Spinal cord (tissue), 10 donors: Measurements from ENCODE around the gene ANKS1A. TPM values are rescaled to one million over a fixed set of nuclear protein-coding genes. Genes with fewer than 3 reads are reported as not detected.

Source experiments
- DNase-seq, 6 donors: peaks; one replicate each; pipeline versions ENCODE4 v3.0.0 to v3.0.0-alpha.2; 2013 to 2015; ENCODE audit warnings: low spot score in 6 of 6, low read depth in 4 of 6
- H3K27ac ChIP-seq: one replicate; pipeline ENCODE4 v1.5.1; 2013; ENCODE audit warnings: low read depth, low read length, control low read depth
- H3K27me3 ChIP-seq: one replicate; pipeline ENCODE4 v1.6.1; 2013; ENCODE audit warnings: low read length; ENCODE audit not compliant: control insufficient read depth, insufficient read depth
- H3K36me3 ChIP-seq: one replicate; pipeline ENCODE4 v1.6.1; 2013; ENCODE audit warnings: low read length; ENCODE audit not compliant: control insufficient read depth, insufficient read depth
- H3K4me1 ChIP-seq: one replicate; pipeline ENCODE4 v1.6.1; 2013; ENCODE audit warnings: low read length; ENCODE audit not compliant: control insufficient read depth, insufficient read depth
- H3K4me3 ChIP-seq: one replicate; pipeline ENCODE4 v1.5.1; 2013; ENCODE audit warnings: low read depth, low read length, control low read depth
- H3K9me3 ChIP-seq: one replicate; pipeline ENCODE4 v1.6.1; 2013; ENCODE audit warnings: low read length; ENCODE audit not compliant: control insufficient read depth, insufficient read depth
- WGBS: methylation state at CpG from one replicate; pipeline ENCODE4 v1.1.5; 2013; ENCODE audit warnings: missing lambda C conversion rate; ENCODE audit not compliant: insufficient coverage; 5-methylcytosine and 5-hydroxymethylcytosine counted together
- polyA plus RNA-seq, 2 donors: library from polyadenylated mRNA; unstranded; fragments of 120-200 nt; gene quantifications; one replicate each; pipeline ENCODE4 v1.2.1, GENCODE V29; 2013; ENCODE audit not compliant: insufficient read length in 2 of 2
- total RNA-seq, 2 donors: library from RNA; depleted of rRNA in 1 of 2; stranded (reverse); fragments of 120-200 nt in 1 of 2; fragments of >200 nt in 1 of 2; gene quantifications; one replicate each; pipeline versions ENCODE4 v1.2.3 to v1.2.4, GENCODE V29; 2013 to 2014
- donor health status: healthy.

ANKS1A gene
- total and polyA plus RNA-seq, 4 donors = 31.1 to 53.6 (median 42.4) TPM

- H3K36me3 ChIP-seq = peaks cover 13% of the 10 kb centered on the region
- no peaks in the 10 kb centered on the region for H3K9me3 ChIP-seq
- peak in 2 of 6 donors; percentile 72 to 76 for DNase-seq
- H3K4me3 ChIP-seq = no peak overlapping the region
- peak overlapping the region; percentile 82 for H3K27ac ChIP-seq
- peaks cover 73% of the 10 kb centered on the region for H3K4me1 ChIP-seq
- WGBS = 26% methylated on average over 8 of the region's 9 CpGs
- H3K27me3 ChIP-seq = no peaks in the 10 kb centered on the region
Observed at GRCh38 chr6:35052694-35053565, 163.9 kb downstream of the ANKS1A start.

GRCh38 chr6:35053701-35054100, 164.6 kb downstream of the ANKS1A start:
- no peak for DNase-seq
- Histone ChIP-seq H3K4me1 (peaks cover 73% of the 10 kb centered on the region), H3K27me3 (no peaks in the 10 kb centered on the region), H3K4me3 (no peak overlapping the region), H3K36me3 (peaks cover 16% of the 10 kb centered on the region), H3K27ac (peak overlapping the region; percentile 82), H3K9me3 (no peaks in the 10 kb centered on the region)
- WGBS = 86% methylated on average over 3 of the region's 3 CpGs

- Histone ChIP-seq H3K27ac (no peak overlapping the region), H3K9me3 (no peaks in the 10 kb centered on the region), H3K4me1 (peaks cover 73% of the 10 kb centered on the region), H3K27me3 (no peaks in the 10 kb centered on the region), H3K36me3 (peaks cover 19% of the 10 kb centered on the region), H3K4me3 (no peak overlapping the region)
- no peak for DNase-seq
- 85% methylated on average over 4 of the region's 8 CpGs for WGBS
Observed at GRCh38 chr6:35054106-35054742, 165.2 kb downstream of the ANKS1A start.

- H3K9me3 ChIP-seq = no peaks in the 10 kb centered on the region
- peaks cover 73% of the 10 kb centered on the region for H3K4me1 ChIP-seq
- H3K27ac ChIP-seq = no peak overlapping the region
- no peak for DNase-seq
- WGBS = 100% methylated on average over 1 of the region's 1 CpG
- peaks cover 24% of the 10 kb centered on the region for H3K36me3 ChIP-seq
- no peak overlapping the region for H3K4me3 ChIP-seq
- no peaks in the 10 kb centered on the region for H3K27me3 ChIP-seq
Observed at GRCh38 chr6:35054743-35055130, 165.7 kb downstream of the ANKS1A start.

GRCh38 chr6:35055891-35056290, 166.8 kb downstream of the ANKS1A start:
- Histone ChIP-seq H3K36me3 (peaks cover 34% of the 10 kb centered on the region), H3K27ac (no peak overlapping the region), H3K4me3 (no peak overlapping the region), H3K27me3 (no peaks in the 10 kb centered on the region), H3K9me3 (no peaks in the 10 kb centered on the region), H3K4me1 (peaks cover 75% of the 10 kb centered on the region)
- 100% methylated on average over 3 of the region's 4 CpGs for WGBS
- DNase-seq = no peak

GRCh38 chr6:35056952-35057351, 167.9 kb downstream of the ANKS1A start:
- Histone ChIP-seq H3K27me3 (no peaks in the 10 kb centered on the region), H3K4me3 (no peak overlapping the region), H3K4me1 (peaks cover 77% of the 10 kb centered on the region), H3K36me3 (peaks cover 45% of the 10 kb centered on the region), H3K27ac (no peak overlapping the region), H3K9me3 (no peaks in the 10 kb centered on the region)
- no peak for DNase-seq
- WGBS = 95% methylated on average over 7 of the region's 8 CpGs

GRCh38 chr6:35057449-35058357, 168.6 kb downstream of the ANKS1A start:
- DNase-seq = peak in 2 of 6 donors; percentile 68 to 96
- no peaks in the 10 kb centered on the region for H3K27me3 ChIP-seq
- WGBS = 34% methylated on average over 15 of the region's 17 CpGs
- peak overlapping the region; percentile 43 for H3K27ac ChIP-seq
- H3K4me3 ChIP-seq = peak overlapping the region; percentile 30
- H3K4me1 ChIP-seq = peaks cover 72% of the 10 kb centered on the region
- H3K9me3 ChIP-seq = no peaks in the 10 kb centered on the region
- H3K36me3 ChIP-seq = peaks cover 47% of the 10 kb centered on the region

- Histone ChIP-seq H3K4me1 (peaks cover 71% of the 10 kb centered on the region), H3K27me3 (no peaks in the 10 kb centered on the region), H3K4me3 (peak overlapping the region; percentile 30), H3K9me3 (no peaks in the 10 kb centered on the region), H3K27ac (no peak overlapping the region), H3K36me3 (peaks cover 51% of the 10 kb centered on the region)
- DNase-seq = no peak
- 64% methylated on average over 8 of the region's 10 CpGs for WGBS
Observed at GRCh38 chr6:35058358-35058675, 169.3 kb downstream of the ANKS1A start.

- peak overlapping the region; percentile 30 for H3K4me3 ChIP-seq
- peaks cover 71% of the 10 kb centered on the region for H3K4me1 ChIP-seq
- peaks cover 55% of the 10 kb centered on the region for H3K36me3 ChIP-seq
- H3K9me3 ChIP-seq = no peaks in the 10 kb centered on the region
- H3K27me3 ChIP-seq = no peaks in the 10 kb centered on the region
- 43% methylated on average over 21 of the region's 21 CpGs for WGBS
- peak in 1 of 6 donors; percentile 71 for DNase-seq
- H3K27ac ChIP-seq = no peak overlapping the region
Observed at GRCh38 chr6:35058865-35059522, 169.9 kb downstream of the ANKS1A start.
